NCI-H1930 (cell line): Measurements from ENCODE around the gene ETDA.
"Not testable (repeated sequence)": the region's sequence is repeated elsewhere in the genome, so short reads cannot be mapped to it uniquely, and the experiment has no call there.

ENCODE experiments used
- DNase-seq, 2 experiments: peaks; one replicate each; lab custom pipeline; 2025; lab: John Stamatoyannopoulos, UW

The ETDA gene

GRCh38 chrX:135252011-135252518 lies at the start of gene ETDA:
Gene ETDA, plus strand, starts transcription at chrX:135252061. Its CDS starts 1,216 bp downstream, at chrX:135253277.
- DNase-seq, result not testable (repeated sequence)

- DNase-seq, result not testable (repeated sequence)
Observed at GRCh38 chrX:135206427-135206826, 45.4 kb upstream of the ETDA start.

- no peak for DNase-seq
Observed at GRCh38 chrX:135213200-135213844, 38.5 kb upstream of the ETDA start.

GRCh38 chrX:135245989-135246388 lies 5.9 kb upstream of the ETDA start:
- not testable (repeated sequence) for DNase-seq

- DNase-seq, result not testable (repeated sequence)
Observed at GRCh38 chrX:135256087-135256684, 4.3 kb downstream of the ETDA start.

- DNase-seq, result no peak
Observed at GRCh38 chrX:135256923-135257322, 5.1 kb downstream of the ETDA start.

GRCh38 chrX:135257469-135257868 lies 5.6 kb downstream of the ETDA start:
- DNase-seq, result no peak

- not testable (repeated sequence) for DNase-seq
Observed at GRCh38 chrX:135260976-135261375, 9.1 kb downstream of the ETDA start.

- DNase-seq, result not testable (repeated sequence)
Observed at GRCh38 chrX:135263376-135263775, 11.5 kb downstream of the ETDA start.

- no peak for DNase-seq
Observed at GRCh38 chrX:135264206-135264605, 12.3 kb downstream of the ETDA start.

- no peak for DNase-seq
Observed at GRCh38 chrX:135273162-135273561, 21.3 kb downstream of the ETDA start.

- no peak for DNase-seq
Observed at GRCh38 chrX:135275973-135276372, 24.1 kb downstream of the ETDA start.

GRCh38 chrX:135287266-135287823 lies 35.5 kb downstream of the ETDA start:
- no peak for DNase-seq

- no peak for DNase-seq
Observed at GRCh38 chrX:135295238-135295943, 43.5 kb downstream of the ETDA start.

GRCh38 chrX:135295944-135296305 lies 44.1 kb downstream of the ETDA start:
- DNase-seq, result no peak

- no peak for DNase-seq
Observed at GRCh38 chrX:135302269-135302873, 50.5 kb downstream of the ETDA start.
